OCI-LY1 (cell line): ENCODE measurements around the gene MYOZ3.
A peak's percentile ranks its signal among the peaks of the same experiment; 100 is the strongest.

Experiments
- H2AFZ ChIP-seq: fragments of 200-600 bp; sonication (generic), shearing (Covaris generic); 2 replicates; pipeline ENCODE4 v1.6.0; 2014; ENCODE audit warnings: antibody characterized with exemption, mild to moderate bottlenecking, low read length
- H3F3A ChIP-seq: fragments of 200-600 bp; sonication (generic), shearing (Covaris generic); 2 replicates; pipeline ENCODE4 v1.6.0; 2014; ENCODE audit warnings: mild to moderate bottlenecking, antibody characterized with exemption, low read length, moderate library complexity; ENCODE audit not compliant: insufficient read depth
- H3K27ac ChIP-seq: fragments of 200-600 bp; sonication (generic); 2 replicates; pipeline ENCODE4 v1.5.1; 2014; ENCODE audit warnings: low read length, mixed run types, mild to moderate bottlenecking, low read depth; ENCODE audit not compliant: poor library complexity, severe bottlenecking
- H3K27me3 ChIP-seq: fragments of 200-600 bp; sonication (generic); 2 replicates; pipeline ENCODE4 v1.6.0; 2014; ENCODE audit warnings: antibody characterized with exemption, mild to moderate bottlenecking, low read length, moderate library complexity; ENCODE audit not compliant: insufficient read depth
- H3K36me3 ChIP-seq: fragments of 200-600 bp; sonication (generic); 2 replicates; pipeline ENCODE4 v1.6.1; 2014; ENCODE audit warnings: mild to moderate bottlenecking, antibody characterized with exemption, low read length, moderate library complexity, mixed read lengths; ENCODE audit not compliant: insufficient read depth
- H3K4me1 ChIP-seq: fragments of 200-600 bp; sonication (generic); 2 replicates; pipeline ENCODE4 v1.5.1; 2014; ENCODE audit warnings: mild to moderate bottlenecking, low read length, moderate library complexity; ENCODE audit not compliant: insufficient read depth, severe bottlenecking
- H3K4me2 ChIP-seq: fragments of 200-600 bp; sonication (generic), shearing (Covaris generic); 2 replicates; pipeline ENCODE4 v1.6.1; 2014; ENCODE audit warnings: low read length
- H3K4me3 ChIP-seq: fragments of 200-600 bp; sonication (generic); 2 replicates; pipeline ENCODE4 v1.5.1; 2014; ENCODE audit warnings: low read length, low read depth, mild to moderate bottlenecking, mixed read lengths; ENCODE audit not compliant: poor library complexity, severe bottlenecking
- H3K79me2 ChIP-seq: fragments of 200-600 bp; shearing (Covaris generic); 2 replicates; pipeline ENCODE4 v1.6.1; 2016; ENCODE audit warnings: mixed run types, low read length, mixed read lengths; ENCODE audit not compliant: insufficient read depth
- H3K9ac ChIP-seq: fragments of 200-600 bp; sonication (generic), shearing (Covaris generic); 2 replicates; pipeline ENCODE4 v1.6.1; 2014; ENCODE audit warnings: mild to moderate bottlenecking, low read length, mixed read lengths
- H3K9me2 ChIP-seq: fragments of 200-600 bp; sonication (generic), shearing (Covaris generic); 2 replicates; pipeline ENCODE4 v1.6.1; 2014; ENCODE audit warnings: low read depth, mild to moderate bottlenecking, low read length, mixed read lengths
- H3K9me3 ChIP-seq: fragments of 200-600 bp; shearing (Covaris generic); 2 replicates; pipeline ENCODE4 v1.6.1; 2014; ENCODE audit warnings: low read length, mixed read lengths
- H4K20me1 ChIP-seq: fragments of 200-600 bp; sonication (generic), shearing (Covaris generic); 2 replicates; pipeline ENCODE4 v1.6.0; 2016; ENCODE audit warnings: mild to moderate bottlenecking, low read length; ENCODE audit not compliant: insufficient read depth
- EZH2 ChIP-seq: fragments of 200-600 bp; sonication (generic), shearing (Covaris generic); IDR thresholded peaks from 2 replicates; pipeline ENCODE4 v1.8.0; 2017; ENCODE audit warnings: borderline replicate concordance, mixed run types, mild to moderate bottlenecking, antibody characterized with exemption, low read length, moderate library complexity, mixed read lengths
- TF ChIP-seq, protein P1 (sequence below): fragments of 200-600 bp; sonication (generic), shearing (Covaris generic); IDR thresholded peaks from 2 replicates; pipeline ENCODE4 v1.5.1; 2017; ENCODE audit warnings: mild to moderate bottlenecking, antibody characterized with exemption, low read length, moderate library complexity, mixed read lengths

Gene MYOZ3

DNA sequence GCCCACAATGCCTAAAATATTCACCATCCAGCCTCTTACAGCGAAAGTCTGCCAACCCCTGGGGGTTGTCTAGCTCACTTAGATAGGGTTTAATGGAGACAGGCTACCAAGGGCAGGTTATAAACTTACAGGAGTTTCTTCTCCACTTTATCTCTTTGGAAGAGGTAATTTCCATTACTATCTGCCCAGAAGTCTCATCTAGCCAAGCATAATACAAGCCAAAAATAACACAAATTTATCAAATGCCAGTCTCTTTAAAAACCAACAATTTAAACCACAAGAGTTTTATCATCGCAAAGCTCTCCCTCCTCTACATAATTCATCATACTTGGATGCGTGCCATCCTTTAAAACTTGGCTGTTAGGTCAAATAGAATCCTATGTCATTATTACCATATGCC lies 33.6 kb downstream of the MYOZ3 start:
- no peak for TF ChIP-seq EZH2
- TF ChIP-seq, protein P1, sequence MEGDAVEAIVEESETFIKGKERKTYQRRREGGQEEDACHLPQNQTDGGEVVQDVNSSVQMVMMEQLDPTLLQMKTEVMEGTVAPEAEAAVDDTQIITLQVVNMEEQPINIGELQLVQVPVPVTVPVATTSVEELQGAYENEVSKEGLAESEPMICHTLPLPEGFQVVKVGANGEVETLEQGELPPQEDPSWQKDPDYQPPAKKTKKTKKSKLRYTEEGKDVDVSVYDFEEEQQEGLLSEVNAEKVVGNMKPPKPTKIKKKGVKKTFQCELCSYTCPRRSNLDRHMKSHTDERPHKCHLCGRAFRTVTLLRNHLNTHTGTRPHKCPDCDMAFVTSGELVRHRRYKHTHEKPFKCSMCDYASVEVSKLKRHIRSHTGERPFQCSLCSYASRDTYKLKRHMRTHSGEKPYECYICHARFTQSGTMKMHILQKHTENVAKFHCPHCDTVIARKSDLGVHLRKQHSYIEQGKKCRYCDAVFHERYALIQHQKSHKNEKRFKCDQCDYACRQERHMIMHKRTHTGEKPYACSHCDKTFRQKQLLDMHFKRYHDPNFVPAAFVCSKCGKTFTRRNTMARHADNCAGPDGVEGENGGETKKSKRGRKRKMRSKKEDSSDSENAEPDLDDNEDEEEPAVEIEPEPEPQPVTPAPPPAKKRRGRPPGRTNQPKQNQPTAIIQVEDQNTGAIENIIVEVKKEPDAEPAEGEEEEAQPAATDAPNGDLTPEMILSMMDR: no peak
- no peak overlapping the region for H3K27ac ChIP-seq
- no peaks in the 10 kb centered on the region for H3K27me3 ChIP-seq
- no peaks in the 10 kb centered on the region for H4K20me1 ChIP-seq
- no peak overlapping the region for H2AFZ ChIP-seq
- no peaks in the 10 kb centered on the region for H3K9me2 ChIP-seq
- H3K4me3 ChIP-seq: no peak overlapping the region
- H3K9me3 ChIP-seq: no peaks in the 10 kb centered on the region
- H3F3A ChIP-seq: no peaks in the 10 kb centered on the region; the same call in 1 of the 2 replicates
- H3K4me1 ChIP-seq: peaks cover 4% of the 10 kb centered on the region
- H3K9ac ChIP-seq: no peak overlapping the region
- H3K4me2 ChIP-seq: no peak overlapping the region
- H3K79me2 ChIP-seq: peaks cover 3% of the 10 kb centered on the region; the same call in 1 of the 2 replicates
- peaks cover 89% of the 10 kb centered on the region for H3K36me3 ChIP-seq

DNA sequence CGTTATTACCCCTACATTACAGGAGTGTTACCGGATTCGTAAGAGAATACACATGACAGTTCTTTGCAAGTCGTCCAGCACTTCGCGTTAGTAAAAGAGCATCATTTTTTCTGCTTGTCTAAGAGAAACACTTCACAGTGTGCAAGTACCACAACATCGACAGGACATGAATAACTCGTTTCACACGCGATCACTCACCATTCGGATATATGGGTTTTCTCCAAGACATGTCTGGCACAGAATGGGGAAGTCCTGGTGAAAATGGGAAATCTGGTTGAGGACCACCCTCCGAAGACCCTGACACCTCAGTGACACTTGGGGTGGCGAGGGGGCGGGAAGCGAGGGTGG lies 39.2 kb downstream of the MYOZ3 start:
- H3K9me3 ChIP-seq: no peaks in the 10 kb centered on the region
- H3K36me3 ChIP-seq: peaks cover 39% of the 10 kb centered on the region
- H3K9ac ChIP-seq: peak overlapping the region; percentile 82
- peak overlapping the region; percentile 97 for H3K4me2 ChIP-seq
- peak overlapping the region; percentile 46 for H3K27ac ChIP-seq
- no peak for TF ChIP-seq EZH2
- TF ChIP-seq, protein P1: no peak
- no peaks in the 10 kb centered on the region for H3K27me3 ChIP-seq
- H3K4me3 ChIP-seq: peak overlapping the region; percentile 73
- peaks cover 11% of the 10 kb centered on the region; the same call in 1 of the 2 replicates for H3K79me2 ChIP-seq
- H2AFZ ChIP-seq: no peak overlapping the region
- no peaks in the 10 kb centered on the region for H3F3A ChIP-seq
- H4K20me1 ChIP-seq: no peaks in the 10 kb centered on the region
- H3K9me2 ChIP-seq: no peaks in the 10 kb centered on the region
- peaks cover 18% of the 10 kb centered on the region for H3K4me1 ChIP-seq

DNA sequence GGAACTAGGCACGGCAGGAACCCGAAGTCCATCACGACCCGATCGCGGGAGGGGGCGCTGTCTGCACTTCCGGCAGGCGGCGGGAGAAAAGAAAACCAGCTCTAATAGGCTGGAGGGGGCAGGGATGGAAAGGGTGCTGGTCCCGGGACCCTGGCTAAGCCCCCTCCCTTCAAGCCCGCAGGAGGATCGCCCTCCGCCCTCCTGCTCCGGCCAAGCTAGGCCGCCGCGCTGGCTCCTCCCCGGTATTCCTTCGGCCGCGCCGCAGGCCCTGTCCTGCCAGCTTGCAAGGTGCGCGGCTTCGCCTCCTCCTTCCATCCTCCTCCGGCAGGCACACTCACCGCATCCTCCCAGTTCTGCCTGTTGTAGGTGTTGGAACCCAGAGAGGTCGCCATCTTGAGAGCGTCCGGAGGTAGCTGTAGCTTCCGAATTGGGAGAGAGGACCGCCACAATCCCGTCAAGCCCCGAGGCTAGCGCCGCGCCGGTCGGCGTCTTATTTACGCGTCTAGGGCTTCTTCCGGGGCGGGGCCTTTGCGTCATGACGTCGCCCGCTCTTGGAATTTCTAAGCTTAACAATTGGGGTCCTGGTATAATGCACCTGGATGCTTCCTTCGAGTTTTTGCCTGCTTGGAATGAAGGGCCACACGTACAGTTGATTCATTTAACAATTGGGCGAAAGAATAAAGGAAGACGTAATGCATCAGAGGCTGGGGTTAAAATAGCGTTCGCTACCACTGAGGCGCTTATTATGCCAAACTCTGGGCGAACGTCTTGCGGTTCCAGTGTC lies 39.7 kb downstream of the MYOZ3 start, which contains the start of gene RBM22:
Gene RBM22, minus strand, starts transcription at position 469 of the 784 bp plus-strand sequence. Its CDS starts 77 bp downstream, at position 392.
- Histone ChIP-seq H3K36me3 (peaks cover 33% of the 10 kb centered on the region), H3K27me3 (no peaks in the 10 kb centered on the region), H4K20me1 (no peaks in the 10 kb centered on the region), H3K4me1 (peaks cover 18% of the 10 kb centered on the region), H3K9me3 (no peaks in the 10 kb centered on the region), H3K79me2 (peaks cover 11% of the 10 kb centered on the region; the same call in 1 of the 2 replicates), H3F3A (no peaks in the 10 kb centered on the region), H2AFZ (peak within 1 kb of the TSS; percentile 50; the same call in 1 of the 2 replicates), H3K9ac (peak within 1 kb of the TSS; percentile 82), H3K4me2 (peak within 1 kb of the TSS; percentile 97), H3K27ac (peak within 1 kb of the TSS; percentile 46), H3K4me3 (peak within 1 kb of the TSS; percentile 73), H3K9me2 (no peaks in the 10 kb centered on the region)
- no peak for TF ChIP-seq EZH2
- TF ChIP-seq, protein P1: peak; percentile 84
